SHP77 (cell line): ENCODE measurements around the gene FLOT2.
"Not testable (repeated sequence)": the region's sequence is repeated elsewhere in the genome, so short reads cannot be mapped to it uniquely, and the experiment has no call there.

Experiments
- DNase-seq, 2 experiments: peaks; one replicate each; lab custom pipeline; 2025; lab: John Stamatoyannopoulos, UW

FLOT2 gene

DNA sequence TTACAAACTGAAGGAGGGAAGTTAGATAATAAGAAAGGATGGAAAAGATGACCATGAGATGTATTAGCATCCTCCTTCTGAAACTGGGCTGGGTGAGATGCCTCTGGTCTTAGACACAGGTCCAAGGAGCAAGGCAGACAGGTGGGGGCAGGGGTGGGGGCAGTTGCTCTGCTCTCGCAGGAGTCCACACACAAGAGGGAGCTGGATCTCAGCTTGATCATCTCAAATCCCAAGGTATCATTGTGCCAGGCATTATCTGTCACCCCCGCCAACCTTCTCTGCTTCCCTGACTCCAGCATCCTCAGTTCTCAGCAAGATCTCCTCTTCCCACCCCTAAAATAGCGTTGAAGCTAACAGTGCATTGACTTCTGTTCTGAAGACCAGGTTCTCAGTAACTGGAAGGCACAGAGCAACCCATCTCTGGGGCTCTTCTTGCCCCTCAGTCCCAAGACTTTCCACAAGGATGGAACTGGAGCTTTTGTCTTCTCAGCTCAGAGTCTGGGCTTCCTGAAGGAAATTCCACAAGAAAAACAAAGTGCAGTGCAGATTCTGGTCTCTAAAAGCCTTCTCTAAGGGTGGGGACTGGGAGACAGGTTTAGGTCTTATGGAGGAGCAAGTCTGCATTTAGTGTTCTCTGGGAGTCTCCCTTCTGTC is 1.6 kb downstream of the FLOT2 start:
- DNase-seq, result no peak

DNA sequence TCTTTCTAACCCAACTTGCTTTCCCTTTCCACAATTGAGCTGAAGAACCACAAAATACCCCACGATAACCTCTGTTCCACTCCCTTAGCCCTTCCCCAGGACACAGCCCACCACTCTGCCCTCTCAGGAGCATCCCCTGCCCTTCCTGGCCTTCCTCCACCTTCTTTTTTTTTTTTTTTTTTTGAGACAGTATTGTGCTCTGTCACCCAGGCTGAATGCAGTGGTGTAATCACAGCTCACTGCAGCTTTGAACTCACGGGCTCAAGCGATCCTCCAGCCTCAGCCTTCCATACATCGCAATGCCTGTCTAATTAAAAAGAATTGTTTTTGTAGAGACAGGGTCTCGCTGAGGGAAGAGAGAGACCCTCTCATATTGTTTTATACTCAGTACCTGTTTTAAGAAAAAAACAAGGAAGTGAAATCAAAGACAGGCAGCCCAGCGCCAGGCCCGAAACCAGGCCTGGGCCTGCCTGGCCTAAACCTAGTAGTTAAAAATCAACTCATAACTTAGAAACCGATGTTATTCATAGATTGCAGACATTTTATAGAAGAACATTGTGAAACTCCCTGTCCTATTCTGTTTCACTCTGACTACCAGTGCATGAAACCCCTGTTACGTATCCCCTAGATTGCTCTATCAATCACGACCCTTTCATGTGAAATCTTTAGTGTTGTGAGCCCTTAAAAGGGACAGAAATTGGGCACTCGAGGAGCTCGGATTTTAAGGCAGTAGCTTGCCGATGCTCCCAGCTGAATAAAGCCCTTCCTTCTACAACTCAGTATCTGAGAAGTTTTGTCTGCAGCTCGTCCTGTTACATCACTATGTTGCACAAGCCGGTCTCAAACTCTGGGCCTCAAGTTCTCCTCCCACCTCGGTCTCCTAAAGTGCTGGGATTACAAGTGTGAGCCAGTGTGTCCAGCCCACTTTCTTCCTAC is 4.0 kb downstream of the FLOT2 start:
- DNase-seq, result not testable (repeated sequence)

DNA sequence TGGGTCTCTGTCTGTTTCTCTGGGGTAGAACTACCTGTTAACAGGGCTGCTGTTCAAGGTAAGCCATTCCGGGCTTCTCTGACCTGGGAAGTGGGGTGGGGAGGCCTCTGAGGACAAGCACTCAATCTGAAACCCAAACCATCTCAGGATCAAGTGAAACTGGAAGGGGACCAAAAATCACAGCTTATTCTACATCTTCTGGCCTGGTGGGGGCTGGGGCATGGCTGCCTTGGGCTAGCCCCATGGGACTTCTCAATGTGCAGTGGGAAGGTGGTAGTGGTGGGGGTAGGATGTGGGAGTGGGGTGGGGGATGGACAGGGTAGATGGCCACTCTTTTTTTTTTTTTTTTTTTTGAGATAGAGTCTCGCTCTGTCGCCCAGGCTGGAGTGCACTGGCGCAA is 5.5 kb downstream of the FLOT2 start:
- DNase-seq, result no peak

DNA sequence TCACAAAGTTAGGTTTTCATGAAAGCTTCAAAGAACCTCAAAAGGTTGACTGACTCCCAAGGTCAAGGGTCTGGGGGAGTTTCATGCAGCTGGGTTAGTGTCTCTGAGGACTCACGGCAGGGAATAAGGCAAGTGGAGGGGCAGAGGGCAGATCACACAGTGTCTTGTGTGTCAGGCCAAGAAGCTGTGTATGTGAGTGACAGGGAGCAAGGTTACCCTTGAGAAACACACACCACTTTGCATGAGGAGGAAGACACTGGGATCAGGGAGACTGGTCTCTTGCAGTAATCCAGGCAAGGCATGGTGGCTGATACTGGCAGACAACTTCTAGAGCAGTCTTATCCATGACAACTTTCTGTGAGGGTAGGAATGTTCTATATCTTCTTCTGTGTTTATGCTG is 6.3 kb downstream of the FLOT2 start:
- DNase-seq, result no peak

DNA sequence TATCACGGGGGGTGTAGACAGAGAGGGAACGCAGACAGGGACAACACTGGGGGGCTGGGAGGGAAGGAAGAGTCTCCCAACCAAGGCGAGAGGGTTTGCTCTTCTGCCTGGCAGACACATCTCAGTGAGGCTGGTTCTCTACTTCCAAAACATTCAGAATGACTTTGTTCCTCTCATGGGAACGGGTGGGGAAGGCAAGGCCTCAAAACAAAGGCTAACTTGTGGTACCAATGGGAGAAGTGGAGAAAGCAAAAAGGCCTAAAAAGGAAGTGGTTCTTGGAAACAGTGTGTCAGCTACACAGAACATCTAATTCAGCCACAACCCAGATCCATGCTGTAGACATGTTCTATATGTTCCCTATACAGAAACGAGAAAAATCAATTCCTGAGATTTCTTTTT is 7.5 kb downstream of the FLOT2 start:
- DNase-seq, result no peak

DNA sequence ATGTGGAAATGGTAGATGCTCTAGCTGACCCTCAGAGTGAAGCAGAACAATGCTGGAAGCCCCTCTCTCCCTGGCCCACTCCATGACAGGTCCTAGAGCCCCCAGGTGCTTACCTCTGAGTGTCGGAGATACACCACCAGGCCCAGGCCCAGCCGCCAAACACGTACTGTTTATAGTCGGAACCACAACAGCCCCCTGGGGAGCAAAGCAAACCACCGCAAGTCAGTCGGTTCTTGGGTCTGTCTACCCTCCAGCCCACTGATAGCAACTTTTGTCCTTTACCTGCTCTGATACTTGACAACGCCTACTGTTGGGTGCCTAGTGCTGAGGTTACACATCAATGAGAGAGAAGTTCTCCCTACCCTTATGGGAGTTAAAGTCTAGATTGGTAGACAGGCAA is 8.7 kb downstream of the FLOT2 start:
- no peak for DNase-seq

DNA sequence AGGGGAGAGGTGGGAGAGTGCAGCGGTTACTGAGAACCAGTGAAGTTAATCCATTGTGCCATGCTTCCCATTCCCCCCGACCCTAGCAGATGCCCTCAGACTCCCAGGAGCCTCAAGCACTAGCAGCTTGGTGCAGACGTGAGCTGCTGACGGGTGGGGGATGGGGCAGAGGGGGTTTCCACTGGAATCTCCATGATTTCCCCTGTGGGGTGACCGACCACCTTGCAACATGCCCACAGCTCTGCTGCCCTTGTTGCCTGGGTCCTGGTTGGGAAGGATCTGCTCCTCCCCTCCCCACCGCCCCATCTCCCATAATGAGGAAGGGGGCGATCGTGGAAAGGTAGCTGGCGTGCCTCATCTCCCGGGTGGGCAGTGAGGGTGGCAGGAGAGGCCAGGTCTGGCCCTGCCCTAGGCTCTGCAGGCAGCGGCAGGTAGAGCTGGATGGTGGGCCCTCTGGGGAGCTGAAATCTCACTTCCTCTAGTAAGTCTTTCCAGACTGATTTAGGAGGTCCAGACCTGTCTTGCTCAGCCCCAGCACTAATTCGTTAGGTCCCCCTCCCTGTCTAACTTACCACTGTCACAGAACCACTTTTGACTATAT is 9.6 kb downstream of the FLOT2 start:
- no peak for DNase-seq

DNA sequence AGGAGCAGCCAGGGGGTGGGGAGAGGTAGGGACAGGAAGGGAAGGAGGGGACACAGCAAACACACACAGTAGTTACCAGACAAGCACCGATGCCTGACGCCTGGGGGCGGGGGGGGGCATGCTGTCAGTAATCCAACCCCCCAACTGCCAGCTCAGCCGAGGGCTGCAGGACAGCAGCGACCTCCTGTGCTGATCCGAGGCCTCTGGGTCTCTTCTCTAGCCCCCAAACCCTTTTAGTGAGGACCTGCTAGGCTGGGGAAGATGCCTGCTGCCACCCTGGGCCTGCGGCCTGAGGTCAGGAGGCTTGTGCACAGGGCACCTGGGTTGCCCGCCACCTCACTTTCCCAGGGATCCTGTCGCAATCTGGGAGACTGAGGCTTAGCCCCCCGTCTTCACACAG is 11.6 kb downstream of the FLOT2 start:
- no peak for DNase-seq

DNA sequence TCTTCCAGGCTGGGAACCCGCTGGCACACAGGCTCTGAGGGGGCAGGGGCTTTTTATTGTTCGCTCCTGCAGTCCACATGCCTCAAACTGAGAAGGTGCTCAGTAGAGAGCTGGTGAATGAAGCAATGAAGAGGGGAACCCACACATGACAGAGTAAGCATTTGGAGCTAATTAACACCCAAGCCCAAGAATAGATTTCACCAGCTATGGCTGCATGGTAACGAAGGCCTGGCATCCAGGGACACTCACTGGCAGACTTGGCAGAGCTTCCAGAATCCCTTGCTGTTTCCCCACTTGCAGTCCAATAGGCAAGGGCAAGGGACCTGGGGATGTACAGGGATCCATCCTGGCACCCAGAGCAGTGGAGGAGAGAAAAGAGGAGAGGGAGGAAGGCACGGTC is 12.2 kb downstream of the FLOT2 start:
- no peak for DNase-seq

DNA sequence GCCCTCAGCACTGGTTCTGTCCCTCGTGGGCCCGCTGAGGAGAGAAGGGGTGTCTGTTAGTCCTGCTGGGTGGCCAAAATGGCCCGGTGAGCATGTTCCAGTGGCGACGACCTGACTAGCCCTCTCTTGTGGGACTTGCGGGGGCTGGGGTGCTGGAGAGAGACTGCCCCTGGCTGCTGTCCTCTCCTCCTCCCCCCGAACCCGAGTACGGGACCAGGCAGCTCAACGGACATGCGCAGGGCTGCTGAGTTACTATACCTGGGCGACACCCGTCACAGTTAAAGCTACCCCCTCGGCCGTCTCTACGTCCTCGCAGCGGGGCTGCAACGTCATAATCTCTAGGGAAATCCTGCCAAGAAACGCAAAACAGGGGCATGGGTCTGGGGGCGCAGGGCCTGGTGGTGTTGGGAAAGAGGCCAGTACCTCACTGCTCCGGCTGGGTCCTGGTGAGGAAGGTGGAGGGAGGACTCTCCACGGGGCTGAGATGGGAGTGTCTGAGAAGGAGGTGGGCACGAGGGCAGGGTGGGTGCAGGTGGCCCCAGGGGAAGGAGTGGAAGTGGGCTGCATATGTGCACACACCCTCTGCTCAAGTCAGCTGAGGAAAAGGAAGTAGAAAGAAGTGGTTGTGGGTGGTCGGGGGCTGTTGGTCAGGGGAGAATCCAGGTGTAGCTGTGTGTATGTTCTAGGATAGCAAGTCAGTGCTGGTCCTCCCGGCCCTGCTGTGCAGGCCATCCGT is 13.4 kb downstream of the FLOT2 start:
- no peak for DNase-seq

DNA sequence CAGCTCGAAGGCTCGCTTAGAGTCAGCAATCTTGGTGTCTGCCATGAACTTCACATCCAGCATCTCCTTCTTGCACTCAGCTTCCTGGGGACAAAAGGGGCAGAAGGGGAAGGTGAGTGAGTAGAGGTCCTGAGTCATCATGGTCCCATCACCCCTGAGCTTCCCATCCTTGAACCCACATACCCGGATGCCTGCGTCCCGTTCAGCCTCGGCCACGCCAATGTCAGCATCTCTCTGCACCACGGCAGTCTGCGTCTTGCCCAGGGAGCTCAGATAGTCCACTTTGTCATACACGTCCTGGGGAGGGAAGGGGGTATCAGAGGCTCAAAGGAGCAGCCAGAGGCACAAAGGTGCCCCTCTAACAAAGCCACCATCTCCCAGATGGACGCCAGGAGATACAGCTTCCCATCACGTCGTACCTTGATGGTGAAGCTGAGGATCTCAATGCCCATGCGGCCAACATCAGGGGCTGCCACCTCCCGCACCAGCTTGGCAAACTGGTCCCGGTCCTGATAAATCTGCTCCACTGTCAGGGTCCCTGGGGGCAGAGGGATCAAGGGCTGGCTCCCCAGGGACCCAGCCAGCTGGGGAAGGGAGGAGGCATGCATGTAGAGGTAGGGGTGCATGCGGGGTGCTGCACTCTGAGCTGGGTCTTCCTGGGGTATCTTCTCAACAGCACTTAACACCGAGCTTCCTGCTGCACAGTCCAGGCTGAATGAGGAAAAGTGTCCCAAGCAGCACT is 15.2 kb downstream of the FLOT2 start:
- no peak for DNase-seq

DNA sequence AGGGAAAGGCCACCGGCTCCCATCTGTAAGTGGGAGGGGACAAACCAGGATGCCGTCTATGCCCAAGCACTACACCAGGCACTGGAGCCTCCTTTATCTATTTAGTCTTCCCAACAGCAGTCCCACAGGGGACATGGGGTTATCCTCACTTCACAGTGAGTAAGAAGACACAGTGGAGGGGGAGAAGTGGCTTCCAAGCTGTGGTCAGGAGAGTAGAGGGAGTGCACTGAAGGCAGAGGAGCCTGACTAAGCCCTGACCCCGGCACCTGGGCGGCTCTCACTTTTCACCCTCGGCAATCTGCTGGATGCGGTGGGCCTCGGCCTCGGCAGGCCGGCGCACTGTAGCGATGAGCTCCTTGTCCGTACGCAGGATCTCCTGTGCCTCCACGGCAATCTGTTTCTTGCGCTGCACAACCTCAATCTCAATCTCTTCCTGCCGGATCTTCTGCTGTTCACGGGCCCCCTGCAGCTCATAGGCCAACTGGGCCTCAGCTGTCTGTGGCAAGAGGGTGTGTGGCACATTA is 15.9 kb downstream of the FLOT2 start:
- no peak for DNase-seq

DNA sequence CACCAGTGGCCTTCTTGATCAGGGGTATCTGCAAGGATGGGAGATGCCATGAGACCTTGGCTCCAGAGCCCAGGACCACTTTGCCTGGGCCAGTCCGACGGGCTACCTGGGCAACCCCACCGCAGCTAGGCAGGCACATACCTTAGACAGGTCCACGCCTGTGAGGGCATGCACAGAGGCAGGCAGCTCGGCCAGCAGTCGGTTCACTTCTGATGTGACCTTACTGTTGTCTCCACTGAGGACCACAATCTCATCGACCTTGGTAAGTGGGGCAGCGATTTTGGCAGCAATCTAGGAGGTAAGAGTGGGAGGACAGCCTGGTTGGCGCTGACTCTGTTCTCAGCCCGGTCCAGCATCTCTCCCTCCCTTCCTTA is 17.0 kb downstream of the FLOT2 start:
- no peak for DNase-seq

DNA sequence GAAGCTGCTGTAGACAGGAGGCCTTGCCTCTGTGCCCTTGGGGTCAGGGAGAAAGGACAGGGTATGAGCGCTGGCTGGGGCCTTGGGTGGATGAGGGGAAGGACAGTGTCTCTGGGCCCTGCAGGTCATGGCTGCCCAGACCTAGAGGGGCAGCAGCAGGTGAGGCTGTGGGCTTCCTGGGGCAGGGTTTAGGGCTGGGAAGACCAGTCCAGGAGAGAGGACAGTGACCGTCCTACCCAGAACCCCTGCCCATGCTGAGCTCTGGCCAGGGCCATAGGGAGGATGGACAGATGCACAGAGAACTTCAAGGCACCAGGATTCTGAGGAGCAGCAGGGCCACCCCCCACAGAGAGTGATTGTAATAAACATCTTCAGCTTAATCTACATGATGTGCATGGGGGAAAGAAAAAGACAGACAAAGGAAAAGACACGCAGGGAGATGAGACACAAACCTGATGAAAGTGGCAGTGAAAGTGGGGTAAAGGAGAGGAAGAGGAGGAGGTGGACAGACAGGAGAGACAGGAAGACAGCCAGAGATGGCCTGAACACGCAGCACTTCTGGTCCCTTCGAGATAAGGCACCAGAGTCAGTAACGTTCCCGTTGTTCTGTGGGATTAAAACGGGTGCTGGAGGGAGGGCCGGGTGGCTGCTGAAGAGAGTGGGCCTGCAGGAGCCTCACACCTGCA is 17.5 kb downstream of the FLOT2 start:
- DNase-seq, result no peak

DNA sequence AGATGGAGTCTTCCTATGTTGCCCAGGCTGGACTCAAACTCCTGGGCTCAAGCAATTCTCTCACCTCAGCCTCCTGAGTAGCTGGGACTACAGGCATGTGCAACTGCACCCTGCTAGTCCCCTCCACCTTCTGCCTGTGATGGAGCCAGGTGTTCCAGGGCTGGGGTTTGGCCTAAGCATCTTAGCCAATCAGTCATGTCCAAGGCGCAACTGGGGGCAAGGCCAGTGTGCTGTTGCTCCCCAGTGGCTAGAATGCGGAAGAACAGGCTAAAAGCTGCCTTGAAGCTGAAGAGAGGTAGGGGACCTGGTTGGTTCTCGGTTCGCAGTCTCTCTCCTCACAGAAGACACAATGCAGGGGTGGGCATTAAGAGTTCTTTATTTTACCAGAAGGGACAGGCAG is 18.6 kb downstream of the FLOT2 start:
- DNase-seq, result peak in 1 of 2 experiments; percentile 18

DNA sequence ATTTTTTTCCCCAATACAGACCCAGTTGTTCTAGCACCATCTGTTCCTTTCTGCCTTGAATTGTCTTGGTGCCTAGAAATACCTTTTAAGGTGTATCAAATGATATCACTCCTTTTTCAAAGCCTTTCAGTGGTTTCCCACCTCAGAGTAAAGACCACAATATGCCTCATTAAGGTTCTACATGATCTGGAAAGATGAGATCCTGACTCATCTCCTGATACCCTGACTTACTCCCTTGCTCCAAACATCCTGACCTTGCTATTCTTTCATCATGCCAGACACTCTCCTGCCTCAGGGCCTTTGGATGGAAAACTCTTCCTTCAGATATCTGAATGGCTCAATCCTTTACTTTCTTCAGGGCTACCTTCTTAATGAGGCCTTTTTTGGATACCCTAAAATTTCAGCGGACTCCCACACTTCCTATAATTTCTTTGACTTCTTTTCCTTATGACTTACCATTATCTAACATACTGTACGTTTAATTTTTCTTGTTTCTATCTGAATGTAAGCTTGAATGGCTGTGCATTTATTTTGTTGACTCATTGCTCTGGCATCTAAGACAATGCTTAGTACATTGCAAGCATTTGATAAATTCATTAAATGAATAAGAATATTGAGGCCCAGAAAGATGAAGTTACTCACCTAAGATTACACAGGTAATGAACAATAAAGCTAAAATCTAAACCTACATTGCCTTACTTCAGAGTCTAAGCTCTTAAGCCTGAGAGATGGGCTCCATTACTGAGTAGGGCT is 19.2 kb downstream of the FLOT2 start:
- DNase-seq, result no peak

DNA sequence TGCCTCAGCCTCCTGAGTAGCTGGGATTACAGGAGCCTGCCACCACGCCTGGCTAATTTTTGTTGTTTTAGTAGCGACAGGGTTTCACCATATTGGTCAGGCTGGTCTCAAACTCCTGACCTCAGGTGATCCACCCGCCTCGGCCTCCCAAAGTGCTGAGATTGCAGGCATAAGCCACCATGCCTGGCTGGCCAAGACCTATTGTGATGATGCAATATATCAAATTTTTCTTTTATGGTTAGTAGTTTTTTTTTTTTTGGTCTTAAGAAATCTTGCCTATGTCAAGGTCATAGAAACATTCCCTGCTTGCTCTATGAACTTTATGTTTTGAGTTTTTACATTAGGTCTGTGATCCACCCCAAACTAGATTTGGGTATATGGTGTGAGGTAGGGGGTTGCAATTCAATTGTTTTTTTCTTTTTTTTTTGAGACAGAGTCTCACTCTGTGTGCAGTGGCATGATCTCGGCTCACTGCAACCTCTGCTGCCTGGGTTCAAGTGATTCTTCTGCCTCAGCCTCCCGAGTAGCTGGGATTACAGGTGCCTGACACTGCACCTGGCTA is 20.3 kb downstream of the FLOT2 start:
- DNase-seq, result not testable (repeated sequence)

DNA sequence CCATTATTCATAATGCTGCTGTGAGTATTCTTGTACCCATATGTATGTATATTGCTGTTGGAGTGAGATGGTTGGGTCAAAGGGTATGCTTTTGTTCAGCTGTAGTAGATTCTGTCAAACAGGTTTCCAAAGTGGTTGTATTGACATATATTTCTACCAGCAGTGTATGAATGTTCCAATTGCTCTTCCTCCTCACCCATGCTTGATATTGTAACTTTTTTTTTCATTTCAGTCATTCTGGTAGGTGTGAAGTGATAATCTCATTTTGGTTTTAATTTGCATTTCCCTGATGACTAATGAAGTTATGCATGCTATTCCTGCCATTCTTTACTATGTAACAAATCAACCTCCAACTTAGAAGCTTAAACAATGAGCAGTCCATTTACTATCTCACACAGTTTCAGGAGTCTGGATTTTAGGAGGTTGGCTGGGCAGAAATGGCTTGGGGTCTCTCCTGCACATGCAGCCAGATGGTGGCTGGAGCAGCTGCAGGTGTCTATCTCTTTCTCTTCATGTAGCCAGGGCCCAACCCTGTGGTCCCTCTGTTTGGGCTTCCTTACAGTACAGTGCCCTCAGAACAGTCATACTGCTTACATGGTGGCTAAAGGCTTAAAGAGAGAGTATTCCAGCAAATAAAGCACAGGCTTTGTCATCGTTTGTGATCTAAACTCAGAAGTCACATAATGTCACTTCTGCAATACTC is 21.5 kb downstream of the FLOT2 start:
- no peak for DNase-seq

DNA sequence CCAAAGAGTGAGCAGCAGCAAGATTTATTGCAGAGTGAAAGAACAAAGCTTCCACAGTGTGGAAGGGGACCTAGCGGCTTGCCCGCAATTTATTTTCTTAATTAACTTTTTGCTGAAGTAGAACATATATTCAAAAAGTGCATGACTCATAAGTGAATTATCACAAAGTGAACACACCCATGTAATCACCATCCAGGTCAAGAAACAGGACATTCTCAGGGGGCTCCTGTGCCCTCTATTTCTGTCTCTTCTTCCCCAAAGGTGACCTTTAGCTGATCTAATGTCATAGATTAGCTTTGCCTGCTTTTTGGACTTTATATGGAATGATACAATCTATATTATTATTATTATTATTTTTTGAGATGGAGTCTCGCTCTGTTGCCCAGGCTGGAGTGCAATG is 22.8 kb downstream of the FLOT2 start:
- no peak for DNase-seq
